Right lobe of liver (tissue), 6 donors: ENCODE data around the gene CPT1C. TPM values are rescaled to one million over a fixed set of nuclear protein-coding genes. Genes with fewer than 3 reads are reported as not detected.

Experiments used
- ATAC-seq, 4 donors: fragments of 200-7000 bp; cut with Tn5 transposase; one replicate each; pipeline ENCODE4 v1.9.1; 2020; ENCODE audit warnings: mild to moderate bottlenecking in 4 of 4, moderate library complexity in 4 of 4
- DNase-seq, 3 donors: peaks; one replicate each; pipeline ENCODE4 v3.0.0-alpha.2; 2020
- H3K27ac ChIP-seq, 3 donors: fragments of 200-600 bp; one replicate each; pipeline ENCODE4 v1.8.0; 2022
- H3K27me3 ChIP-seq, 2 donors: fragments of 200-600 bp; one replicate each; pipeline ENCODE4 v1.8.0; 2022
- H3K36me3 ChIP-seq, 4 donors: fragments of 200-600 bp; sonication (generic) in 1 of 4; one replicate each; pipeline versions ENCODE4 v1.5.1 to v1.8.0; 2017 to 2022; ENCODE audit warnings: control low read depth in 1 of 4
- H3K4me1 ChIP-seq, 4 donors: fragments of 200-600 bp; sonication (generic) in 1 of 4; one replicate each; pipeline versions ENCODE4 v1.5.1 to v1.8.0; 2017 to 2022; ENCODE audit warnings: control low read depth in 1 of 4
- H3K4me3 ChIP-seq, 3 donors: fragments of 200-600 bp; one replicate each; pipeline ENCODE4 v1.8.0; 2022
- H3K9me3 ChIP-seq, 4 donors: fragments of 200-600 bp; sonication (generic) in 1 of 4; one replicate each; pipeline versions ENCODE4 v1.5.1 to v1.8.0; 2017 to 2022; ENCODE audit warnings: control low read depth in 1 of 4
- POLR2A ChIP-seq: fragments of 450-650 bp; IDR thresholded peaks from one replicate; pipeline ENCODE4 v1.6.1; 2017; ENCODE audit warnings: antibody characterized with exemption, mild to moderate bottlenecking
- WGBS: methylation state at CpG from one replicate; pipeline ENCODE4 v1.1.6; 2018; ENCODE audit warnings: low coverage, low lambda C conversion rate; ENCODE audit not compliant: insufficient coverage; ENCODE audit errors: missing lambda C conversion rate; 5-methylcytosine and 5-hydroxymethylcytosine counted together
- intact Hi-C, 2 donors: fragments of 100-400 bp; cut with DNase I; formaldehyde crosslinking; loops; one replicate each; pipeline versions ENCODE4 v1.11.2 to v1.14.1; 2022
- total RNA-seq, 6 experiments: library from RNA; depleted of rRNA in 2 of 6; stranded (reverse); fragments of >200 nt in 2 of 6; fragmentation: NEBNext Ultra II Directional in 3 of 6; extraction: Animal tissue kit (Norgen Biotek cat#: 25700) in 3 of 6; gene quantifications; one replicate each; pipeline versions ENCODE4 v1.1.0 to v1.2.4, GENCODE V29; 2016 to 2023
- TF ChIP-seq, protein P1 (sequence below), 4 donors: fragments of 200-600 bp in 3 of 4; fragments of 450-650 bp in 1 of 4; IDR thresholded peaks; one replicate each; pipeline versions ENCODE4 v1.5.1 to v1.8.0; 2016 to 2022; ENCODE audit warnings: antibody characterized with exemption in 4 of 4, mild to moderate bottlenecking in 2 of 4
- donor health status: DM: no; HTN: yes; CAD: no.
- donor health status: DM: no; HTN: no; CAD: no.
- donor health status: DM: no; HTN: no; CAD: no.
- donor health status: DM: no; HTN: yes; CAD: no.
- donor health status: DM: no; HTN: yes; CAD: no.

The CPT1C gene
- total RNA-seq, 6 experiments from 2014 or later, result 0.43 to 6.7 (median 0.97) TPM

DNA sequence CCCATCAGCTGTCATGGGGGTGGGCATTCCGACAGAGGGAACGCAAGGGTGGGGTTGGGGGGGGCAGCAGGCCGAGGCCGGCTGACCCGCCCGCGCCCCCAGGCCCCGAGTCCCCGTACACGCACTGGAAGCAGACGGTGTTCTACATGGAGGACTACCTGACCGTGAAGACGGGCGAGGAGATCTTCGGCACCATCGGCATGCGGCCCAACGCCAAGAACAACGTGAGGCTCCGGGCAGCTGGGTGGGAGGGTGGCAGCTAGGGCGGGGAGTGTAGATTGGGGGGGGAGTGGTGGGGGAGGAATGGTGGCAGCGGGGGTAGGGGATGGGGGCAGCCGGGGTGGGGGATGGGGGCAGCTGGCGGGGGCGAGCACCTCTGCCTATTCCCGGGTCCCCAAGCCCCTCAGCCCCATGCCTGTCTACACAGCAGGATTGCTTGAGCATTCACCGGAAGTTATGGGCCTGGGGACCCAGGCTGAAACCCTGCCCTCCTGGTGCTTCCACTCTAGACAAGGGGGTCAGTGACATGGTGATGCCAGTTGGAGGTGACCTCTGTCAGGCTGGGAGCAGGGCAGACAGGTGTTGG, 4.3 kb upstream of the CPT1C start:
- WGBS, result 97% methylated on average over 11 of the region's 27 CpGs
- DNase-seq (no peak), ATAC-seq (no peak)
- Histone ChIP-seq H3K9me3 (no peaks in the 10 kb centered on the region), H3K4me3 (no peak overlapping the region), H3K36me3 (peaks cover 0 to 37% (median 9%) of the 10 kb centered on the region in 4 donors), H3K4me1 (peaks cover 0 to 17% (median 2%) of the 10 kb centered on the region in 4 donors), H3K27me3 (no peaks in the 10 kb centered on the region), H3K27ac (no peak overlapping the region)
- intact Hi-C loops, result loop anchor here in 1 of 2 donors (10.0 kb wide), 1 partner anchor 112 kb away; no protein-coding TSS in a partner anchor
- TF ChIP-seq, protein P1, sequence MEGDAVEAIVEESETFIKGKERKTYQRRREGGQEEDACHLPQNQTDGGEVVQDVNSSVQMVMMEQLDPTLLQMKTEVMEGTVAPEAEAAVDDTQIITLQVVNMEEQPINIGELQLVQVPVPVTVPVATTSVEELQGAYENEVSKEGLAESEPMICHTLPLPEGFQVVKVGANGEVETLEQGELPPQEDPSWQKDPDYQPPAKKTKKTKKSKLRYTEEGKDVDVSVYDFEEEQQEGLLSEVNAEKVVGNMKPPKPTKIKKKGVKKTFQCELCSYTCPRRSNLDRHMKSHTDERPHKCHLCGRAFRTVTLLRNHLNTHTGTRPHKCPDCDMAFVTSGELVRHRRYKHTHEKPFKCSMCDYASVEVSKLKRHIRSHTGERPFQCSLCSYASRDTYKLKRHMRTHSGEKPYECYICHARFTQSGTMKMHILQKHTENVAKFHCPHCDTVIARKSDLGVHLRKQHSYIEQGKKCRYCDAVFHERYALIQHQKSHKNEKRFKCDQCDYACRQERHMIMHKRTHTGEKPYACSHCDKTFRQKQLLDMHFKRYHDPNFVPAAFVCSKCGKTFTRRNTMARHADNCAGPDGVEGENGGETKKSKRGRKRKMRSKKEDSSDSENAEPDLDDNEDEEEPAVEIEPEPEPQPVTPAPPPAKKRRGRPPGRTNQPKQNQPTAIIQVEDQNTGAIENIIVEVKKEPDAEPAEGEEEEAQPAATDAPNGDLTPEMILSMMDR (IDR thresholded peaks at IDR 0.05), result no peak
- no peak for TF ChIP-seq POLR2A

DNA sequence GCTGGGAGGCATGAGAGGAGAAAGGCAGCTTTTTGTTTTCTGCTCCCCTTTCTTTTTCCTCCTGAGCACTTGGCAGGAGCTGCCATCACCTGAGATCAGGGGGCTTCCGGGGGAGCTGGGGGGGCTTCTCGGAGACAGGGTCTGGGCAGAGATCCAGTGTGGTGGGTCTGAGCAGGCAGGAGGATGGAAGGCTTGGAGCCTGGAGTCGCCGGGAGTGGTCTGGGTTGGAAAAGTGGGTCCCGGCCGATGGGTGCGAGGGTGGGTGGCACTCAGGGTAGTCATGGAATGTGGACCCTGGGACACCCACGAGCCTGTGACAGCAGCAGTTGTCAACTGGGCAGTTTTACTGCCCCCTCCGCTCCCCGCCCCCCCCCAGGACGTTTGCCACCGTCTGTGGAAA, 3.8 kb upstream of the CPT1C start:
- no peak for TF ChIP-seq POLR2A
- TF ChIP-seq, protein P1 (IDR thresholded peaks at IDR 0.05), result no peak
- Histone ChIP-seq H3K27ac (no peak overlapping the region), H3K9me3 (no peaks in the 10 kb centered on the region), H3K4me1 (peaks cover 0 to 17% (median 2%) of the 10 kb centered on the region in 4 donors), H3K36me3 (peaks cover 0 to 32% (median 6%) of the 10 kb centered on the region in 4 donors), H3K27me3 (no peaks in the 10 kb centered on the region), H3K4me3 (no peak overlapping the region)
- intact Hi-C loops, result loop anchor here in 1 of 2 donors (10.0 kb wide), 1 partner anchor 112 kb away; no protein-coding TSS in a partner anchor
- ATAC-seq (no peak), DNase-seq (no peak)
- 37% methylated on average over 3 of the region's 12 CpGs for WGBS

DNA sequence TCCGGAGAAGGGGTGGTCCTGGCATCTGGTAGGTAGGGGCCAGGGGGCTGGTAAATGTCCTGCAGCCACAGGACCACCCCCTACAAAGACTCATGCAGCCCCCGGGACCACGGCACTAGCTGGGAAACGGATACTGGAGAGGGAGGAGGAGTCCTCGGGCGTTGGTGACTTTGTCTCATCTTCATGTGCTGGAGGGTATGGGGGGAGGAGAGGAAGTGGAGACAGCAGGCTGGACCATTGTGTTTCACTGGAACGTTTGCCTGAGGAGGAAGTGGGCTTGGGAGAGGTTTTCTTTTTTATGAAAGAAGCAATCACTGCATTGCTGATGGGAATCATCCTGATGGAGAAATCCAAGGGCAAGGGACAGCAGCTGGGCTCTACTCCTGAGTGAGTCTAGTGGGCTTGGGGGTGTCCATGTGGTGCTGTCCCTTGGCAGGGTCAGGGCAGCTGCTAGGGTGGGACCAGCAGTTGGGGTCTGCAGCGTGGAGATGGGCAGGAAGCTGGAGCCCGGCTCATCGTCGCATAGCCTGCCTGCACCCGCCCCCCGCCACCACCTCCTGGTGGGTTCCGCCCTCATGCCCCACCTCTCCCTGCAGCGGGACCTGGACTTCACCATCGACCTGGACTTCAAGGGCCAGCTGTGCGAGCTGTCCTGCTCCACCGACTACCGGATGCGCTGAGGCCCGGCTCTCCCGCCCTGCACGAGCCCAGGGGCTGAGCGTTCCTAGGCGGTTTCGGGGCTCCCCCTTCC, 3.2 kb upstream of the CPT1C start:
- Histone ChIP-seq H3K4me1 (peaks cover 0 to 17% (median 2%) of the 10 kb centered on the region in 4 donors), H3K27ac (peak overlapping the region in 1 of 3 donors; percentile 54), H3K36me3 (peaks cover 0 to 26% (median 4%) of the 10 kb centered on the region in 4 donors), H3K4me3 (no peak overlapping the region), H3K9me3 (no peaks in the 10 kb centered on the region), H3K27me3 (no peaks in the 10 kb centered on the region)
- ATAC-seq (peak; percentile 4 to 31 (median 19)), DNase-seq (no peak)
- intact Hi-C loops, result loop anchor here in 1 of 2 donors (10.0 kb wide), 1 partner anchor 113 kb away; no protein-coding TSS in a partner anchor
- no peak for TF ChIP-seq POLR2A
- TF ChIP-seq, protein P1 (IDR thresholded peaks at IDR 0.05), result no peak
- 67% methylated on average over 18 of the region's 26 CpGs for WGBS

DNA sequence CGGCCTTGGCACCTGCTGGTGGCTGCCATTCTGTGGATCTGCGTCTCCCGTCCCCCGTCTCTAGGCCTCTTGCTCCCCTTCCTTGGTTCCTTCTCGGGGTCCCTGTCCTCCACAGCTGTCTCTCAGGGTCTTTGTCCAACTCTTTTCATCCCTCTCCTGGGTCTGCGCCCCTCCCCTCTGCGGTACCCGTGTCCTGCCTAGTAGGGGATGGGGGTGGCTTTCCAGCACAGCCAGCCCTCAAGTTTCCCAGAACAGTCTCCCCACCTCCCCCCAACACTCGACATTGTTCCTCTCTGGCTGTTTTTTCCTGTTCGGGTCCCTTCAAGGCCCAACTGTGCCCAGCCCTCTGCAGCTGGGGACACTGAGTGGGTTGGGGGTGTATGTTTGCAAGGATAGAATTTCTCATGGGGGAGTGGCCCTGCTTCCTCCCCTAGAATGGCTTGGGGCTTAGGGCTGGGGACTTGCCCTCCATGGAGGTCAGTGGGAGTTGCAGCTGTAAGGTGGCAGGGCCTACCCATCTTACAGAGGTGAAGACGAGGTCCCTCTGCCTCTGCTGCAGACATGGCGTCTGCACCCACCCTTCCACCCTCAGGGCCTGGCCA, 2.3 kb upstream of the CPT1C start:
- Histone ChIP-seq H3K36me3 (peaks cover 0 to 21% (median 4%) of the 10 kb centered on the region in 4 donors), H3K4me1 (peaks cover 0 to 17% (median 2%) of the 10 kb centered on the region in 4 donors), H3K27me3 (no peaks in the 10 kb centered on the region), H3K4me3 (no peak overlapping the region), H3K27ac (peak overlapping the region in 1 of 3 donors; percentile 54), H3K9me3 (no peaks in the 10 kb centered on the region)
- TF ChIP-seq POLR2A, result no peak
- TF ChIP-seq, protein P1 (IDR thresholded peaks at IDR 0.05), result no peak
- intact Hi-C loops, result loop anchor here in 1 of 2 donors (10.0 kb wide), 1 partner anchor 114 kb away; no protein-coding TSS in a partner anchor
- 63% methylated on average over 7 of the region's 12 CpGs for WGBS
- DNase-seq (no peak), ATAC-seq (peak in 2 of 4 donors; percentile 4 to 7)
